OCI-LY7 (cell line): ENCODE data around the gene PRKX. TPM values are rescaled to one million over a fixed set of nuclear protein-coding genes. Genes with fewer than 3 reads are reported as not detected.
"Not testable (repeated sequence)": the region's sequence is repeated elsewhere in the genome, so short reads cannot be mapped to it uniquely, and the experiment has no call there.

ENCODE experiments used
- BruUV-seq: library from RNA; stranded (reverse); fragments of 400-500 nt; replicated peaks from 2 replicates; lab custom pipeline; 2021; lab: Mats Ljungman, UMichigan
- CTCF ChIA-PET: fragments of 300-600 bp; sonication (Branson Sonifier 250); formaldehyde crosslinking; loops from one replicate; lab custom pipeline; 2022; ENCODE audit warnings: antibody characterized with exemption; ENCODE audit not compliant: unreplicated experiment; lab: Charles Lee
- POLR2A ChIA-PET: fragments of 300-600 bp; sonication (Branson Sonifier 250); formaldehyde crosslinking; loops from one replicate; lab custom pipeline; 2022; ENCODE audit warnings: antibody characterized with exemption; lab: Charles Lee
- DNase-seq: peaks from one replicate; pipeline ENCODE4 v3.0.0-alpha.2; 2015; ENCODE audit warnings: low spot score
- H2AFZ ChIP-seq: fragments of 200-600 bp; sonication (generic), shearing (Covaris generic); 2 replicates; pipeline ENCODE4 v1.6.1; 2014; ENCODE audit warnings: mild to moderate bottlenecking, antibody characterized with exemption, low read length, moderate library complexity
- H3K27ac ChIP-seq: fragments of 200-600 bp; sonication (generic); 2 replicates; pipeline ENCODE4 v1.5.1; 2014; ENCODE audit warnings: mixed run types, low read depth, mild to moderate bottlenecking, moderate library complexity, low read length, inconsistent platforms; ENCODE audit not compliant: poor library complexity, severe bottlenecking
- H3K36me3 ChIP-seq: fragments of 200-600 bp; sonication (generic); 2 replicates; pipeline ENCODE4 v1.6.1; 2014; ENCODE audit warnings: mild to moderate bottlenecking, antibody characterized with exemption, low read length, moderate library complexity, mixed read lengths; ENCODE audit not compliant: insufficient read depth
- H3K4me1 ChIP-seq: fragments of 200-600 bp; sonication (generic); 2 replicates; pipeline ENCODE4 v1.5.1; 2014; ENCODE audit warnings: mild to moderate bottlenecking, low read length; ENCODE audit not compliant: insufficient read depth, poor library complexity, severe bottlenecking
- H3K4me2 ChIP-seq: fragments of 200-600 bp; sonication (generic); 2 replicates; pipeline ENCODE4 v1.6.1; 2014; ENCODE audit warnings: mild to moderate bottlenecking, low read length
- H3K4me3 ChIP-seq: fragments of 200-600 bp; sonication (generic); 2 replicates; pipeline ENCODE4 v1.5.1; 2014; ENCODE audit warnings: mild to moderate bottlenecking, low read depth, low read length; ENCODE audit not compliant: poor library complexity, severe bottlenecking
- H3K79me2 ChIP-seq: fragments of 200-600 bp; sonication (generic); 2 replicates; pipeline ENCODE4 v1.6.1; 2016; ENCODE audit warnings: low read depth, mild to moderate bottlenecking, low read length, moderate library complexity, mixed read lengths; ENCODE audit not compliant: insufficient read depth
- H3K9me2 ChIP-seq: fragments of 200-600 bp; sonication (generic); 2 replicates; pipeline ENCODE4 v1.6.1; 2016; ENCODE audit warnings: mild to moderate bottlenecking, low read length, mixed read lengths; ENCODE audit not compliant: insufficient read depth
- H3K9me3 ChIP-seq: fragments of 200-600 bp; sonication (generic); 2 replicates; pipeline ENCODE4 v1.6.1; 2014; ENCODE audit warnings: mild to moderate bottlenecking, mixed run types, low read length, mixed read lengths
- H4K20me1 ChIP-seq: fragments of 200-600 bp; sonication (generic); 2 replicates; pipeline ENCODE4 v1.6.1; 2014; ENCODE audit warnings: mild to moderate bottlenecking, antibody characterized with exemption, low read length, moderate library complexity, mixed read lengths; ENCODE audit not compliant: insufficient read depth
- CTCF ChIP-seq: fragments of 200-600 bp; sonication (generic); conservative IDR thresholded peaks from 2 replicates; pipeline ENCODE4 v1.5.1; 2014; ENCODE audit warnings: mild to moderate bottlenecking, antibody characterized with exemption, low read length, moderate library complexity, mixed read lengths
- EZH2phosphoT487 ChIP-seq: fragments of 200-600 bp; sonication (generic); IDR thresholded peaks from 2 replicates; pipeline ENCODE4 v1.6.1; 2018; ENCODE audit warnings: low read depth, borderline replicate concordance, mild to moderate bottlenecking, mixed run types, antibody characterized with exemption, low read length, moderate library complexity, mixed read lengths
- intact Hi-C: fragments of 100-400 bp; cut with micrococcal nuclease; formaldehyde crosslinking; loops from one replicate; pipeline ENCODE4 v1.10.0; 2022; ENCODE audit not compliant: unreplicated experiment
- total RNA-seq, 2 experiments: library from RNA; depleted of rRNA in 1 of 2; stranded (reverse); fragments of >200 nt in 1 of 2; shearing (Covaris generic) in 1 of 2; gene quantifications; 2 replicates each; pipeline ENCODE4 v1.2.3, GENCODE V29; 2014 to 2022

PRKX gene
- total RNA-seq, 2 experiments from 2014 or later, result 14.6 to 23.6 TPM

GRCh38 chrX:3648084-3648483 is 65.4 kb downstream of the PRKX start:
- Histone ChIP-seq H3K4me3 (no peak overlapping the region), H4K20me1 (no peaks in the 10 kb centered on the region), H3K4me1 (no peaks in the 10 kb centered on the region), H2AFZ (no peak overlapping the region), H3K79me2 (no peaks in the 10 kb centered on the region), H3K36me3 (peaks cover 6% of the 10 kb centered on the region), H3K27ac (no peak overlapping the region), H3K9me3 (no peaks in the 10 kb centered on the region), H3K9me2 (no peaks in the 10 kb centered on the region), H3K4me2 (no peak overlapping the region)
- no peak for TF ChIP-seq CTCF
- TF ChIP-seq EZH2phosphoT487, result no peak
- BruUV-seq, result no TSS peak
- POLR2A ChIA-PET, result interaction anchor here (1.6 kb wide), 1 partner anchor 11 kb away, joined by 4 read pairs; no protein-coding TSS in a partner anchor
- intact Hi-C loops, result no loop called here
- CTCF ChIA-PET, result no interaction called here
- DNase-seq, result no peak

GRCh38 chrX:3639858-3640631 is 73.4 kb downstream of the PRKX start:
- BruUV-seq, intact Hi-C loops, CTCF ChIA-PET: not testable (repeated sequence)

GRCh38 chrX:3639236-3639635 is 74.2 kb downstream of the PRKX start:
- H3K4me3 ChIP-seq, result no peak overlapping the region
- ChIA-PET POLR2A (no interaction called here), CTCF (no interaction called here)
- TF ChIP-seq CTCF, result no peak
- TF ChIP-seq EZH2phosphoT487, result no peak
- no peak overlapping the region for H3K27ac ChIP-seq
- BruUV-seq, result no TSS peak
- H2AFZ ChIP-seq, result no peak overlapping the region
- no peaks in the 10 kb centered on the region for H4K20me1 ChIP-seq
- DNase-seq, result no peak
- H3K9me2 ChIP-seq, result no peaks in the 10 kb centered on the region
- no peaks in the 10 kb centered on the region for H3K79me2 ChIP-seq
- H3K4me1 ChIP-seq, result no peaks in the 10 kb centered on the region
- no peaks in the 10 kb centered on the region for H3K9me3 ChIP-seq
- H3K4me2 ChIP-seq, result no peak overlapping the region
- H3K36me3 ChIP-seq, result peaks cover 6% of the 10 kb centered on the region
- intact Hi-C loops, result no loop called here

More at GRCh38 chrX:3639858-3640631, 73.4 kb downstream of the PRKX start:
- H3K4me1 ChIP-seq, H2AFZ ChIP-seq, H4K20me1 ChIP-seq, POLR2A ChIA-PET, H3K9me2 ChIP-seq, H3K36me3 ChIP-seq, H3K9me3 ChIP-seq, H3K4me2 ChIP-seq, H3K79me2 ChIP-seq, H3K4me3 ChIP-seq, H3K27ac ChIP-seq, DNase-seq: not testable (repeated sequence)
